ENCODE results near the gene CAMSAP3.

Gene CAMSAP3

DNA sequence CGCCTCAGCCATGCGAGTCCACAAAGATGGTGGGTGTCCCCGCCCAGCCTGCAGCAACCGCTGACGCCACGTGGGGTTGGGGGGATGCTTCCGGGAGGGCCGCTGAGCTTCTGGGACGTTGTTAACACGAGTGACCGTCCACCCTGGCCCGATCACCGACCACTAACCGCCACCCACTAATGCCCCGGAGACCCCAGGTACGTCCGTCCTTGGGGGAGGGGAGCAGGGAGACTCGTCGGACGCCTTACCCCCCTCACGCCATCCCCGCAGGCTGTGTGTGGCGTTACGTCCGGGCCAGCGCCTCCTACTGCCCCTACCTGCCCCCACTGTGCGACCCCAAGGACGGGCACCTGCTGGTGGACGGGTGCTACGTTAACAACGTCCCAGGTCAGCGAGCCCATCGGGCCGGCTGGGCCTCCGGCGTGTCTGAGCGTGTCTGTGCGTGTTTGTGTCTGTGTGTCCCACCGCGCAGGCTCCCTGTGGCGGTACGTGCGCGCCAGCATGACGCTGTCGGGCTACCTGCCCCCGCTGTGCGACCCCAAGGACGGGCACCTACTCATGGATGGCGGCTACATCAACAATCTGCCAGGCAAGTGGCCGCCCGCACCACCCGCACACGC, 38.9 kb upstream of the CAMSAP3 start:
- Histone ChIP-seq H3K9ac (ENCODE audit: low read length) (no peak overlapping the region), H3K4me1 (ENCODE audit: low read length) (no peaks in the 10 kb centered on the region), H3K36me3 (replicated peaks; ENCODE audit: insufficient read depth, low read length) (no peaks in the 10 kb centered on the region), H3K4me2 (ENCODE audit: low read depth, low read length) (no peak overlapping the region), H3K9me3 (replicated peaks; ENCODE audit: insufficient read depth, low read length) (no peaks in the 10 kb centered on the region), H3K27ac (ENCODE audit: low read length) (no peak overlapping the region), H3K4me3 (ENCODE audit: low read length) (no peak overlapping the region), H3K9me2 (replicated peaks; ENCODE audit: insufficient read depth, low read length) (no peaks in the 10 kb centered on the region), H3K79me2 (ENCODE audit: low read length) (no peaks in the 10 kb centered on the region), H3K27me3 (replicated peaks; ENCODE audit: insufficient read depth, low read length) (no peaks in the 10 kb centered on the region), H3F3A (ENCODE audit: insufficient read depth, low read length) (no peaks in the 10 kb centered on the region), H4K20me1 (ENCODE audit: insufficient read depth, low read length) (no peaks in the 10 kb centered on the region), H2AFZ (ENCODE audit: low read length) (no peak overlapping the region)
- no peak for TF ChIP-seq EZH2phosphoT487 (IDR thresholded peaks at IDR 0.05; ENCODE audit: low read length)
- TF ChIP-seq EZH2 (optimal IDR thresholded peaks at IDR 0.05; ENCODE audit: low read depth, low read length): no peak
- TF ChIP-seq, protein P1, sequence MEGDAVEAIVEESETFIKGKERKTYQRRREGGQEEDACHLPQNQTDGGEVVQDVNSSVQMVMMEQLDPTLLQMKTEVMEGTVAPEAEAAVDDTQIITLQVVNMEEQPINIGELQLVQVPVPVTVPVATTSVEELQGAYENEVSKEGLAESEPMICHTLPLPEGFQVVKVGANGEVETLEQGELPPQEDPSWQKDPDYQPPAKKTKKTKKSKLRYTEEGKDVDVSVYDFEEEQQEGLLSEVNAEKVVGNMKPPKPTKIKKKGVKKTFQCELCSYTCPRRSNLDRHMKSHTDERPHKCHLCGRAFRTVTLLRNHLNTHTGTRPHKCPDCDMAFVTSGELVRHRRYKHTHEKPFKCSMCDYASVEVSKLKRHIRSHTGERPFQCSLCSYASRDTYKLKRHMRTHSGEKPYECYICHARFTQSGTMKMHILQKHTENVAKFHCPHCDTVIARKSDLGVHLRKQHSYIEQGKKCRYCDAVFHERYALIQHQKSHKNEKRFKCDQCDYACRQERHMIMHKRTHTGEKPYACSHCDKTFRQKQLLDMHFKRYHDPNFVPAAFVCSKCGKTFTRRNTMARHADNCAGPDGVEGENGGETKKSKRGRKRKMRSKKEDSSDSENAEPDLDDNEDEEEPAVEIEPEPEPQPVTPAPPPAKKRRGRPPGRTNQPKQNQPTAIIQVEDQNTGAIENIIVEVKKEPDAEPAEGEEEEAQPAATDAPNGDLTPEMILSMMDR (IDR thresholded peaks at IDR 0.05; ENCODE audit: low read length): no peak
- DNase-seq: no peak

DNA sequence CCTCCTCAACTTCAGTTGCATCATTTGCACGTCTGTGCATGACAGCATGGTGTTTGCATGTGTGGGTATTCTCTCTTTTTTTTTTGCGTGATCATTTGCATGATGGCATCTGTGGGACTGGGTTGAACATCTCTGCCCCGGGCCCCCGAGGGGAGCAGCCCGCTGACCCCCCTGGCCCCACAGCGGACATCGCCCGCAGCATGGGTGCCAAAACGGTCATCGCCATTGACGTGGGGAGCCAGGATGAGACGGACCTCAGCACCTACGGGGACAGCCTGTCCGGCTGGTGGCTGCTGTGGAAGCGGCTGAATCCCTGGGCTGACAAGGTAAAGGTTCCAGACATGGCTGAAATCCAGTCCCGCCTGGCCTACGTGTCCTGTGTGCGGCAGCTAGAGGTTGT, 37.0 kb upstream of the CAMSAP3 start:
- H3K4me1 ChIP-seq (ENCODE audit: low read length): no peaks in the 10 kb centered on the region
- no peak overlapping the region for H2AFZ ChIP-seq (ENCODE audit: low read length)
- no peak overlapping the region for H3K9ac ChIP-seq (ENCODE audit: low read length)
- H3K4me3 ChIP-seq (ENCODE audit: low read length): no peak overlapping the region
- DNase-seq: no peak
- H3K9me3 ChIP-seq (replicated peaks; ENCODE audit: insufficient read depth, low read length): no peaks in the 10 kb centered on the region
- H3K27ac ChIP-seq (ENCODE audit: low read length): no peak overlapping the region
- no peaks in the 10 kb centered on the region for H3K9me2 ChIP-seq (replicated peaks; ENCODE audit: insufficient read depth, low read length)
- H3K4me2 ChIP-seq (ENCODE audit: low read depth, low read length): no peak overlapping the region
- no peaks in the 10 kb centered on the region for H3F3A ChIP-seq (ENCODE audit: insufficient read depth, low read length)
- no peaks in the 10 kb centered on the region for H4K20me1 ChIP-seq (ENCODE audit: insufficient read depth, low read length)
- no peaks in the 10 kb centered on the region for H3K27me3 ChIP-seq (replicated peaks; ENCODE audit: insufficient read depth, low read length)
- H3K79me2 ChIP-seq (ENCODE audit: low read length): no peaks in the 10 kb centered on the region
- no peaks in the 10 kb centered on the region for H3K36me3 ChIP-seq (replicated peaks; ENCODE audit: insufficient read depth, low read length)
- no peak for TF ChIP-seq EZH2 (optimal IDR thresholded peaks at IDR 0.05; ENCODE audit: low read depth, low read length)
- TF ChIP-seq EZH2phosphoT487 (IDR thresholded peaks at IDR 0.05; ENCODE audit: low read length): no peak
- TF ChIP-seq, protein P1 (IDR thresholded peaks at IDR 0.05; ENCODE audit: low read length): no peak

DNA sequence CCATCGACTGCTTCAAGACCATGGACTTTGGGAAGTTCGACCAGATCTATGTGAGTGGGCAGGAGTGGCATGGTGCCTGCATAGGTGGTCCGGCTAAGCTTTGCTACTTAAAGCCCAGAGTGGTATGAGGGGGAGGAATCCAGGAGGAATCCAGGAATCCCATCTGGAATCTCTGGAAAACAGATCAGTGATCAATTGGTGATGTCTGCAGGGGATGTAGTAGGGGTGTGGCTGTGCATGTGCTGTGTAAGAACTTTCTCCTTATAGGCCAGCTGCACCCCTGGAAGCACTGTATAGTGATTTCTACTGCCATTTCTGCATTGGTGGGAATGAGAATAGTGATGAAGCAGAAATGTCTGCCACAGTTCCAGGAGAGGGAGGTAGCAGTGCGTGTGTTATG, 36.6 kb upstream of the CAMSAP3 start:
- no peaks in the 10 kb centered on the region for H3K36me3 ChIP-seq (replicated peaks; ENCODE audit: insufficient read depth, low read length)
- no peaks in the 10 kb centered on the region for H3K79me2 ChIP-seq (ENCODE audit: low read length)
- no peak overlapping the region for H3K4me3 ChIP-seq (ENCODE audit: low read length)
- DNase-seq: no peak
- no peak overlapping the region for H3K27ac ChIP-seq (ENCODE audit: low read length)
- H3K9me2 ChIP-seq (replicated peaks; ENCODE audit: insufficient read depth, low read length): no peaks in the 10 kb centered on the region
- H3F3A ChIP-seq (ENCODE audit: insufficient read depth, low read length): no peaks in the 10 kb centered on the region
- H3K9me3 ChIP-seq (replicated peaks; ENCODE audit: insufficient read depth, low read length): no peaks in the 10 kb centered on the region
- H3K4me2 ChIP-seq (ENCODE audit: low read depth, low read length): no peak overlapping the region
- H3K9ac ChIP-seq (ENCODE audit: low read length): no peak overlapping the region
- TF ChIP-seq, protein P1 (IDR thresholded peaks at IDR 0.05; ENCODE audit: low read length): no peak
- TF ChIP-seq EZH2phosphoT487 (IDR thresholded peaks at IDR 0.05; ENCODE audit: low read length): no peak
- TF ChIP-seq EZH2 (optimal IDR thresholded peaks at IDR 0.05; ENCODE audit: low read depth, low read length): no peak
- no peaks in the 10 kb centered on the region for H3K27me3 ChIP-seq (replicated peaks; ENCODE audit: insufficient read depth, low read length)
- no peaks in the 10 kb centered on the region for H3K4me1 ChIP-seq (ENCODE audit: low read length)
- no peaks in the 10 kb centered on the region for H4K20me1 ChIP-seq (ENCODE audit: insufficient read depth, low read length)
- H2AFZ ChIP-seq (ENCODE audit: low read length): no peak overlapping the region

Measured in MM.1S (cell line).